Neural cell (in vitro differentiated cells): ENCODE measurements around the gene RAB4B. TPM values are rescaled to one million over a fixed set of nuclear protein-coding genes. Genes with fewer than 3 reads are reported as not detected.
"Not testable (repeated sequence)": the region's sequence is repeated elsewhere in the genome, so short reads cannot be mapped to it uniquely, and the experiment has no call there.

Experiments
- H2AFZ ChIP-seq: fragments of 200-600, 300-800 bp; sonication (generic), shearing (Covaris generic); 2 replicates; pipeline ENCODE4 v1.6.0; 2014; ENCODE audit warnings: low read depth, mild to moderate bottlenecking, antibody characterized with exemption, low read length, moderate library complexity
- H3F3A ChIP-seq: fragments of 200-600 bp; shearing (Covaris generic); 2 replicates; pipeline ENCODE4 v1.6.1; 2016; ENCODE audit warnings: mild to moderate bottlenecking, moderate library complexity, mixed read lengths, antibody characterized with exemption, low read length; ENCODE audit not compliant: insufficient read depth, poor library complexity, severe bottlenecking
- H3K27ac ChIP-seq: fragments of 200-600, 300-800 bp; sonication (generic), shearing (Covaris generic); 2 replicates; pipeline ENCODE4 v1.5.1; 2014; ENCODE audit warnings: mild to moderate bottlenecking, low read length, moderate library complexity
- H3K27me3 ChIP-seq: fragments of 300-800, 200-600 bp; sonication (generic), shearing (Covaris generic); 2 replicates; pipeline ENCODE4 v1.6.0; 2014; ENCODE audit warnings: mild to moderate bottlenecking, low read depth, low read length, moderate library complexity; ENCODE audit not compliant: insufficient read depth
- H3K36me3 ChIP-seq: fragments of 300-800, 200-600 bp; sonication (generic), shearing (Covaris generic); 2 replicates; pipeline ENCODE4 v1.5.1; 2014; ENCODE audit warnings: mild to moderate bottlenecking, antibody characterized with exemption, low read length, moderate library complexity; ENCODE audit not compliant: insufficient read depth
- H3K4me2 ChIP-seq: fragments of 300-800, 200-600 bp; sonication (generic), shearing (Covaris generic); 2 replicates; pipeline ENCODE4 v1.6.0; 2014; ENCODE audit warnings: mild to moderate bottlenecking, low read length
- H3K4me3 ChIP-seq: fragments of 300-800, 200-600 bp; sonication (generic), shearing (Covaris generic); 2 replicates; pipeline ENCODE4 v1.5.1; 2014; ENCODE audit warnings: mild to moderate bottlenecking, low read length, moderate library complexity
- H3K79me2 ChIP-seq: fragments of 200-600 bp; shearing (Covaris generic); replicated peaks from 2 replicates; pipeline ENCODE4 v1.6.0; 2014; ENCODE audit warnings: mild to moderate bottlenecking, low read length, moderate library complexity; ENCODE audit not compliant: insufficient read depth
- H3K9ac ChIP-seq: fragments of 300-800, 200-600 bp; sonication (generic), shearing (Covaris generic); 2 replicates; pipeline ENCODE4 v1.6.1; 2016; ENCODE audit warnings: mild to moderate bottlenecking, low read length, mixed read lengths
- H3K9me2 ChIP-seq: fragments of 200-600 bp; shearing (Covaris generic); 2 replicates; pipeline ENCODE4 v1.6.1; 2016; ENCODE audit warnings: mild to moderate bottlenecking, low read length, mixed read lengths; ENCODE audit not compliant: insufficient read depth
- H3K9me3 ChIP-seq: fragments of 200-600, 300-800 bp; sonication (generic), shearing (Covaris generic); 2 replicates; pipeline ENCODE4 v1.6.1; 2016; ENCODE audit warnings: mild to moderate bottlenecking, mixed run types, low read length, moderate library complexity, mixed read lengths
- H4K20me1 ChIP-seq: fragments of 200-600 bp; shearing (Covaris generic); 2 replicates; pipeline ENCODE4 v1.6.1; 2016; ENCODE audit warnings: mild to moderate bottlenecking, mixed run types; ENCODE audit not compliant: insufficient read depth
- CTCF ChIP-seq: fragments of 450-650 bp; IDR thresholded peaks from 2 replicates; pipeline ENCODE4 v1.5.1; 2014; ENCODE audit warnings: antibody characterized with exemption, mild to moderate bottlenecking, moderate library complexity; ENCODE audit not compliant: poor library complexity, severe bottlenecking
- EZH2 ChIP-seq: fragments of 200-600, 300-800 bp; shearing (Covaris generic), sonication (generic); IDR thresholded peaks from 2 replicates; pipeline ENCODE4 v1.6.1; 2014; ENCODE audit warnings: antibody characterized with exemption, low read length, borderline replicate concordance, mild to moderate bottlenecking; ENCODE audit not compliant: insufficient read depth, poor library complexity, severe bottlenecking
- MXI1 ChIP-seq: fragments of 450-650 bp; conservative IDR thresholded peaks from 2 replicates; pipeline ENCODE4 v1.6.1; 2014; ENCODE audit warnings: antibody characterized with exemption, mild to moderate bottlenecking; ENCODE audit not compliant: poor library complexity, severe bottlenecking
- POLR2AphosphoS5 ChIP-seq: IDR thresholded peaks from 2 replicates; pipeline ENCODE4 v1.6.1; 2012
- RAD21 ChIP-seq: fragments of 450-650 bp; conservative IDR thresholded peaks from 2 replicates; pipeline ENCODE4 v1.6.1; 2014; ENCODE audit warnings: antibody characterized with exemption, mild to moderate bottlenecking, moderate library complexity
- REST ChIP-seq: IDR thresholded peaks from 2 replicates; pipeline ENCODE4 v1.6.1; 2012; ENCODE audit warnings: borderline replicate concordance
- SMC3 ChIP-seq: fragments of 450-650 bp; conservative IDR thresholded peaks from 2 replicates; pipeline ENCODE4 v1.6.1; 2014; ENCODE audit warnings: antibody characterized with exemption, mild to moderate bottlenecking, moderate library complexity; ENCODE audit not compliant: poor library complexity
- TAF1 ChIP-seq: IDR thresholded peaks from 2 replicates; pipeline ENCODE4 v1.6.1; 2012; ENCODE audit warnings: low read depth
- polyA plus RNA-seq: library from polyadenylated mRNA; depleted of rRNA; stranded (reverse); fragments of >200 nt; gene quantifications from 2 replicates; pipeline ENCODE4 v1.2.3, GENCODE V29; 2014

The RAB4B gene
- polyA plus RNA-seq, 1 donor from 2014 or later, result 66.0 TPM

GRCh38 chr19:40831502-40832430 is 53.7 kb downstream of the RAB4B start:
- Histone ChIP-seq H3F3A (no peaks in the 10 kb centered on the region), H3K36me3 (no peaks in the 10 kb centered on the region), H3K27me3 (no peaks in the 10 kb centered on the region), H3K4me2 (no peak overlapping the region), H3K79me2 (no peaks in the 10 kb centered on the region), H3K4me3 (no peak overlapping the region), H3K9me3 (no peaks in the 10 kb centered on the region), H3K9ac (no peak overlapping the region), H3K9me2 (no peaks in the 10 kb centered on the region), H2AFZ (no peak overlapping the region), H3K27ac (no peak overlapping the region), H4K20me1 (no peaks in the 10 kb centered on the region)
- no peak for TF ChIP-seq POLR2AphosphoS5
- TF ChIP-seq EZH2, result no peak
- TF ChIP-seq CTCF, result no peak

GRCh38 chr19:40832431-40832790 is 54.4 kb downstream of the RAB4B start:
- H3K27me3 ChIP-seq, H3K27ac ChIP-seq, H4K20me1 ChIP-seq, H3K79me2 ChIP-seq, H2AFZ ChIP-seq, H3K9me3 ChIP-seq, H3K9me2 ChIP-seq, H3K4me3 ChIP-seq, H3K4me2 ChIP-seq, H3K9ac ChIP-seq, H3F3A ChIP-seq, H3K36me3 ChIP-seq: not testable (repeated sequence)

GRCh38 chr19:40833728-40834533 is 55.9 kb downstream of the RAB4B start:
- not testable (repeated sequence) for H3K79me2 ChIP-seq, H3K9me2 ChIP-seq, H3K4me2 ChIP-seq, H3K27ac ChIP-seq, H3K9me3 ChIP-seq, H3K27me3 ChIP-seq, H4K20me1 ChIP-seq, H3F3A ChIP-seq, H3K4me3 ChIP-seq, H2AFZ ChIP-seq, H3K36me3 ChIP-seq, H3K9ac ChIP-seq

- no peaks in the 10 kb centered on the region for H3K79me2 ChIP-seq
- no peaks in the 10 kb centered on the region for H3K36me3 ChIP-seq
- H3K9ac ChIP-seq, result no peak overlapping the region
- no peaks in the 10 kb centered on the region for H3K9me2 ChIP-seq
- H4K20me1 ChIP-seq, result no peaks in the 10 kb centered on the region
- H3K4me2 ChIP-seq, result no peak overlapping the region
- H3F3A ChIP-seq, result no peaks in the 10 kb centered on the region
- H3K27me3 ChIP-seq, result no peaks in the 10 kb centered on the region
- H3K4me3 ChIP-seq, result no peak overlapping the region
- H3K9me3 ChIP-seq, result no peaks in the 10 kb centered on the region
- no peak overlapping the region for H2AFZ ChIP-seq
- no peak overlapping the region for H3K27ac ChIP-seq
- no peak for TF ChIP-seq TAF1
- no peak for TF ChIP-seq REST
- TF ChIP-seq EZH2, result no peak
- no peak for TF ChIP-seq MXI1
- no peak for TF ChIP-seq RAD21
- no peak for TF ChIP-seq SMC3
Observed at GRCh38 chr19:40836754-40837429, 58.8 kb downstream of the RAB4B start.
